Effector memory CD8-positive, alpha-beta T cell (primary cell): Measurements from ENCODE around the gene BOK.
"Not testable (repeated sequence)": the region's sequence is repeated elsewhere in the genome, so short reads cannot be mapped to it uniquely, and the experiment has no call there.

Source experiments
- ATAC-seq: fragments of 150-1000 bp; cut with Tn5 transposase; replicated peaks from 2 replicates; pipeline ENCODE4 v1.10.0; 2021; ENCODE audit warnings: mild to moderate bottlenecking, moderate library complexity
- DNase-seq, 3 experiments: peaks; one replicate each; pipeline ENCODE4 v3.0.0; 2021
- H3K27ac Mint-ChIP-seq, 2 donors: one replicate each; pipeline ENCODE4 v1.8.0; 2022; ENCODE audit warnings: mild to moderate bottlenecking in 2 of 2, mixed read lengths in 2 of 2, moderate library complexity in 2 of 2
- H3K27me3 Mint-ChIP-seq, 2 donors: one replicate each; pipeline ENCODE4 v1.8.0; 2022; ENCODE audit warnings: mixed read lengths in 2 of 2
- H3K36me3 Mint-ChIP-seq: one replicate; pipeline ENCODE4 v1.8.0; 2022; ENCODE audit warnings: mild to moderate bottlenecking, moderate library complexity, mixed read lengths; ENCODE audit not compliant: insufficient read depth
- H3K4me1 Mint-ChIP-seq, 2 donors: one replicate each; pipeline ENCODE4 v1.8.0; 2022; ENCODE audit warnings: low read depth in 2 of 2, mixed read lengths in 2 of 2
- H3K4me3 Mint-ChIP-seq, 2 donors: one replicate each; pipeline ENCODE4 v1.8.0; 2022; ENCODE audit warnings: mild to moderate bottlenecking in 2 of 2, mixed read lengths in 2 of 2, moderate library complexity in 2 of 2
- H3K9me3 Mint-ChIP-seq, 2 donors: one replicate each; pipeline ENCODE4 v1.8.0; 2022; ENCODE audit warnings: mixed read lengths in 2 of 2

The BOK gene

GRCh38 chr2:241577413-241578122 is 19.0 kb downstream of the BOK start:
- ATAC-seq (no peak), DNase-seq (no peak)
- Mint-ChIP-seq H3K4me3 (no peak overlapping the region), H3K27ac (no peak overlapping the region), H3K27me3 (no peaks in the 10 kb centered on the region), H3K9me3 (no peaks in the 10 kb centered on the region), H3K36me3 (peaks cover 12% of the 10 kb centered on the region), H3K4me1 (no peaks in the 10 kb centered on the region)

- Mint-ChIP-seq H3K36me3 (peaks cover 19% of the 10 kb centered on the region), H3K27ac (no peak overlapping the region), H3K9me3 (no peaks in the 10 kb centered on the region), H3K27me3 (no peaks in the 10 kb centered on the region), H3K4me3 (no peak overlapping the region), H3K4me1 (no peaks in the 10 kb centered on the region)
- no peak for DNase-seq
- ATAC-seq: no peak
Observed at GRCh38 chr2:241579281-241579680, 20.7 kb downstream of the BOK start.

GRCh38 chr2:241582328-241582727 is 23.8 kb downstream of the BOK start:
- Mint-ChIP-seq H3K36me3 (peaks cover 21% of the 10 kb centered on the region), H3K4me3 (no peak overlapping the region), H3K9me3 (peaks cover 3 to 8% of the 10 kb centered on the region in 2 donors)

GRCh38 chr2:241582806-241583205 is 24.3 kb downstream of the BOK start:
- no peak overlapping the region for H3K27ac Mint-ChIP-seq
- peaks cover 18% of the 10 kb centered on the region for H3K36me3 Mint-ChIP-seq
- no peaks in the 10 kb centered on the region for H3K27me3 Mint-ChIP-seq

More at GRCh38 chr2:241582328-241582727, 23.8 kb downstream of the BOK start:
- no peaks in the 10 kb centered on the region for H3K4me1 Mint-ChIP-seq
- no peaks in the 10 kb centered on the region for H3K27me3 Mint-ChIP-seq
- no peak for DNase-seq
- ATAC-seq: no peak
- no peak overlapping the region for H3K27ac Mint-ChIP-seq

GRCh38 chr2:241584436-241584835 is 25.9 kb downstream of the BOK start:
- no peak overlapping the region for H3K4me3 Mint-ChIP-seq
- peaks cover 3 to 8% of the 10 kb centered on the region in 2 donors for H3K9me3 Mint-ChIP-seq
- ATAC-seq (no peak), DNase-seq (no peak)
- no peak overlapping the region for H3K27ac Mint-ChIP-seq
- no peaks in the 10 kb centered on the region for H3K27me3 Mint-ChIP-seq
- H3K4me1 Mint-ChIP-seq: peaks cover 0 to 3% of the 10 kb centered on the region in 2 donors
- H3K36me3 Mint-ChIP-seq: peaks cover 18% of the 10 kb centered on the region

More at GRCh38 chr2:241582806-241583205, 24.3 kb downstream of the BOK start:
- DNase-seq (no peak), ATAC-seq (no peak)
- Mint-ChIP-seq H3K4me3 (no peak overlapping the region), H3K9me3 (peaks cover 3 to 8% of the 10 kb centered on the region in 2 donors), H3K4me1 (no peaks in the 10 kb centered on the region)

GRCh38 chr2:241586564-241587264 is 28.2 kb downstream of the BOK start:
- H3K36me3 Mint-ChIP-seq: peaks cover 15% of the 10 kb centered on the region
- no peak for DNase-seq

GRCh38 chr2:241589863-241590262 is 31.3 kb downstream of the BOK start:
- not testable (repeated sequence) for H3K4me3 Mint-ChIP-seq, H3K27ac Mint-ChIP-seq, H3K9me3 Mint-ChIP-seq, DNase-seq, H3K36me3 Mint-ChIP-seq, H3K4me1 Mint-ChIP-seq, H3K27me3 Mint-ChIP-seq, ATAC-seq

More at GRCh38 chr2:241586564-241587264, 28.2 kb downstream of the BOK start:
- no peak overlapping the region for H3K4me3 Mint-ChIP-seq
- peaks cover 3 to 8% of the 10 kb centered on the region in 2 donors for H3K9me3 Mint-ChIP-seq
- ATAC-seq: no peak
- H3K4me1 Mint-ChIP-seq: peaks cover 0 to 3% of the 10 kb centered on the region in 2 donors
- no peak overlapping the region for H3K27ac Mint-ChIP-seq
- no peaks in the 10 kb centered on the region for H3K27me3 Mint-ChIP-seq

- H3K4me1 Mint-ChIP-seq, H3K27ac Mint-ChIP-seq, H3K27me3 Mint-ChIP-seq, H3K9me3 Mint-ChIP-seq, DNase-seq, H3K4me3 Mint-ChIP-seq, H3K36me3 Mint-ChIP-seq, ATAC-seq: not testable (repeated sequence)
Observed at GRCh38 chr2:241590496-241591455, 32.2 kb downstream of the BOK start.

- DNase-seq (no peak), ATAC-seq (no peak)
- Mint-ChIP-seq H3K27me3 (no peaks in the 10 kb centered on the region), H3K27ac (no peak overlapping the region), H3K36me3 (peaks cover 5% of the 10 kb centered on the region), H3K4me1 (peaks cover 0 to 3% of the 10 kb centered on the region in 2 donors), H3K4me3 (no peak overlapping the region), H3K9me3 (peaks cover 0 to under 1% of the 10 kb centered on the region in 2 donors)
Observed at GRCh38 chr2:241592126-241592845, 33.7 kb downstream of the BOK start.

GRCh38 chr2:241593271-241593670 is 34.7 kb downstream of the BOK start:
- no peak overlapping the region for H3K4me3 Mint-ChIP-seq
- H3K27me3 Mint-ChIP-seq: no peaks in the 10 kb centered on the region
- H3K9me3 Mint-ChIP-seq: no peaks in the 10 kb centered on the region
- H3K27ac Mint-ChIP-seq: no peak overlapping the region
- no peak for DNase-seq
- ATAC-seq: no peak
- H3K4me1 Mint-ChIP-seq: peaks cover 0 to 2% of the 10 kb centered on the region in 2 donors
- peaks cover 10% of the 10 kb centered on the region for H3K36me3 Mint-ChIP-seq

- Mint-ChIP-seq H3K36me3 (peaks cover 27% of the 10 kb centered on the region), H3K27ac (no peak overlapping the region), H3K4me1 (peaks cover 0 to 3% of the 10 kb centered on the region in 2 donors), H3K9me3 (no peaks in the 10 kb centered on the region), H3K4me3 (no peak overlapping the region), H3K27me3 (no peaks in the 10 kb centered on the region)
- no peak for DNase-seq
- no peak for ATAC-seq
Observed at GRCh38 chr2:241595600-241596140, 37.1 kb downstream of the BOK start.

GRCh38 chr2:241597561-241597960 is 39.0 kb downstream of the BOK start:
- H3K36me3 Mint-ChIP-seq: peaks cover 34% of the 10 kb centered on the region
- no peak for ATAC-seq
- no peak for DNase-seq
- H3K27ac Mint-ChIP-seq: no peak overlapping the region
- H3K9me3 Mint-ChIP-seq: no peaks in the 10 kb centered on the region
- no peak overlapping the region for H3K4me3 Mint-ChIP-seq
- no peaks in the 10 kb centered on the region for H3K27me3 Mint-ChIP-seq
- H3K4me1 Mint-ChIP-seq: peaks cover 0 to 3% of the 10 kb centered on the region in 2 donors
